Mammary epithelial cell (primary cell): Measurements from ENCODE around the gene VPS4A.

Experiments used
- CTCF ChIP-seq, 2 donors: IDR thresholded peaks in 1 of 2; conservative IDR thresholded peaks in 1 of 2; 2 replicates each; pipeline ENCODE4 v1.5.1; 2011 to 2012; ENCODE audit warnings: inconsistent platforms in 2 of 2, low read length in 2 of 2, mild to moderate bottlenecking in 2 of 2, control low read depth in 1 of 2, low read depth in 1 of 2; ENCODE audit not compliant: insufficient read depth in 1 of 2; ENCODE audit errors: extremely low read depth in 1 of 2
- EZH2 ChIP-seq: IDR thresholded peaks from 2 replicates; pipeline ENCODE4 v1.6.1; 2012; ENCODE audit warnings: low read length, inconsistent platforms, borderline replicate concordance

DNA sequence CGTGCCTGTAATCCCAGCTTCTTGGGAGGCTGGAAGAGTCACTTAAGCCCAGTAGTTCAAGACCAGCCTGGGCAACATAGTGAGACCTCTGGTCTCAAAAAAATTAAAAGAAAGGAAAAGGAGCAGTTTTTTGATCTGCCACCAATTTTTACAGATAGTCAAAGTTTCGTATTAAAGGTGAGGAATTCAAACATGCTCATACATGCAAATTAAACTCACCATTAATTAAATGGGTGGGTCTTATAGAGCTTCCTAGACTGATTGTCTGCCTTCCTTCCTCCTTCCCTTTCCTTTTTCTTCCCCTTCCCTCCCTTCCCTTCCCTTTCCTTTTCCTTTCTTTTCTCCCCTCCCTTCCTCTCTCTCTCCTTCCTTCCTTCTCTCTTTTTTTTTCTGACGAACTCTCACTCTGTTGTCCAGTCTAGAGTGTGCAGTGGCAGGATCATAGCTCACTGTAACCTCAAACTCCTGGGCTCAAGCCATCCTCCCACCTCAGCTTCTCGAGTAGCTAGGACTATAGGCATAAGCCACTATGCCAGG lies 36.4 kb upstream of the VPS4A start:
- TF ChIP-seq CTCF (conservative IDR thresholded peaks at IDR 0.05 in 1 of 2, IDR thresholded peaks at IDR 0.05 in 1 of 2; ENCODE audit: extremely low read depth in 1 of 2, insufficient read depth in 1 of 2, low read depth in 1 of 2, low read length in 2 of 2) (no peak), EZH2 (no peak)
